ENCODE results near the gene OPN3. TPM values are rescaled to one million over a fixed set of nuclear protein-coding genes. Genes with fewer than 3 reads are reported as not detected.

OPN3 gene
- total and polyA plus RNA-seq, 4 donors = 10.2 to 18.5 (median 15.1) TPM

- DNase-seq = no peak
- Histone ChIP-seq H3K4me1 (ENCODE audit: control insufficient read depth in 5 of 5, insufficient read depth in 5 of 5, low read length in 5 of 5) (peaks cover 0 to 5% (median 0%) of the 10 kb centered on the region in 5 donors), H3K36me3 (ENCODE audit: control insufficient read depth in 4 of 4, insufficient read depth in 4 of 4, low read length in 4 of 4) (peaks cover 0 to 8% (median 5%) of the 10 kb centered on the region in 4 donors), H3K9ac (ENCODE audit: insufficient read depth in 1 of 2, low read length in 2 of 2) (no peak overlapping the region), H3K27me3 (ENCODE audit: control insufficient read depth in 3 of 3, insufficient read depth in 3 of 3, low read length in 2 of 3) (no peaks in the 10 kb centered on the region), H3K27ac (ENCODE audit: low read depth in 1 of 2, low read length in 1 of 2) (no peak overlapping the region), H3K4me3 (no peak overlapping the region), H3K9me3 (ENCODE audit: control insufficient read depth in 4 of 4, insufficient read depth in 3 of 4, low read length in 3 of 4) (no peaks in the 10 kb centered on the region)
- ATAC-seq (ENCODE audit: insufficient read depth, low FRiP score) = no peak
- TF ChIP-seq CTCF (IDR thresholded peaks at IDR 0.05; ENCODE audit: control extremely low read depth, extremely low read depth) = no peak
Observed at GRCh38 chr1:241630005-241630404, 10.2 kb downstream of the OPN3 start.

- Histone ChIP-seq H3K36me3 (ENCODE audit: control insufficient read depth in 4 of 4, insufficient read depth in 4 of 4, low read length in 4 of 4) (peaks cover 0 to under 1% (median 0%) of the 10 kb centered on the region in 4 donors), H3K9me3 (ENCODE audit: control insufficient read depth in 4 of 4, insufficient read depth in 3 of 4, low read length in 3 of 4) (no peaks in the 10 kb centered on the region), H3K4me3 (no peak overlapping the region), H3K9ac (ENCODE audit: insufficient read depth in 1 of 2, low read length in 2 of 2) (no peak overlapping the region), H3K27ac (ENCODE audit: low read depth in 1 of 2, low read length in 1 of 2) (no peak overlapping the region), H3K4me1 (ENCODE audit: control insufficient read depth in 5 of 5, insufficient read depth in 5 of 5, low read length in 5 of 5) (peaks cover 0 to 5% (median 0%) of the 10 kb centered on the region in 5 donors), H3K27me3 (ENCODE audit: control insufficient read depth in 3 of 3, insufficient read depth in 3 of 3, low read length in 2 of 3) (no peaks in the 10 kb centered on the region)
- 36 to 54% methylated on average over 9 of the region's 9 CpGs for WGBS, 2 donors
- peak; percentile 15 for TF ChIP-seq CTCF (IDR thresholded peaks at IDR 0.05; ENCODE audit: control extremely low read depth, extremely low read depth)
- ATAC-seq (ENCODE audit: insufficient read depth, low FRiP score) (no peak), DNase-seq (peak in 2 of 3 donors; percentile 48 to 56)
Observed at GRCh38 chr1:241627453-241628259, 12.5 kb downstream of the OPN3 start.

GRCh38 chr1:241624935-241625334 lies 15.2 kb downstream of the OPN3 start:
- H3K36me3 ChIP-seq (ENCODE audit: control insufficient read depth in 4 of 4, insufficient read depth in 4 of 4, low read length in 4 of 4) = no peaks in the 10 kb centered on the region
- ATAC-seq (ENCODE audit: insufficient read depth, low FRiP score) = no peak

More at GRCh38 chr1:241624935-241625334, 15.2 kb downstream of the OPN3 start:
- Histone ChIP-seq H3K27ac (ENCODE audit: low read depth in 1 of 2, low read length in 1 of 2) (no peak overlapping the region), H3K9me3 (ENCODE audit: control insufficient read depth in 4 of 4, insufficient read depth in 3 of 4, low read length in 3 of 4) (no peaks in the 10 kb centered on the region), H3K4me3 (no peak overlapping the region), H3K9ac (ENCODE audit: insufficient read depth in 1 of 2, low read length in 2 of 2) (no peak overlapping the region), H3K4me1 (ENCODE audit: control insufficient read depth in 5 of 5, insufficient read depth in 5 of 5, low read length in 5 of 5) (peaks cover 0 to 2% (median 0%) of the 10 kb centered on the region in 5 donors), H3K27me3 (ENCODE audit: control insufficient read depth in 3 of 3, insufficient read depth in 3 of 3, low read length in 2 of 3) (no peaks in the 10 kb centered on the region)
- DNase-seq = no peak
- 90 to 98% methylated on average over 2 of the region's 2 CpGs for WGBS, 2 donors
- no peak for TF ChIP-seq CTCF (IDR thresholded peaks at IDR 0.05; ENCODE audit: control extremely low read depth, extremely low read depth)

Data from lung (tissue), 12 donors.